ENCODE measurements around the gene SMIM35.

The SMIM35 gene

GRCh38 chr11:118021146-118021545 is 65.6 kb downstream of the SMIM35 start:
- H3K4ac ChIP-seq (ENCODE audit: low read depth, low read length), result no peak overlapping the region
- no peak overlapping the region for H3K23ac ChIP-seq (ENCODE audit: low read length)
- 100% methylated on average over 1 of the region's 1 CpG for WGBS (ENCODE audit: extremely low coverage, insufficient coverage, low lambda C conversion rate)
- no peaks in the 10 kb centered on the region for H3K79me1 ChIP-seq (ENCODE audit: low read length)
- H3K79me2 ChIP-seq (ENCODE audit: control insufficient read depth, insufficient read depth, low read length), result no peaks in the 10 kb centered on the region
- no peak overlapping the region for H3K27ac ChIP-seq (ENCODE audit: low read depth, low read length)
- H4K8ac ChIP-seq (ENCODE audit: low read depth, low read length), result no peak overlapping the region
- no peak overlapping the region for H2AK5ac ChIP-seq (ENCODE audit: low read length)
- DNase-seq, result no peak
- no peak overlapping the region for H2BK15ac ChIP-seq (replicated peaks; ENCODE audit: low read depth)
- H2BK120ac ChIP-seq (ENCODE audit: low read depth, low read length), result no peak overlapping the region
- no peak overlapping the region for H3K4me3 ChIP-seq (ENCODE audit: low read length)
- H3K4me2 ChIP-seq (ENCODE audit: low read length), result no peak overlapping the region
- no peak overlapping the region for H4K5ac ChIP-seq (ENCODE audit: low read length)
- no peaks in the 10 kb centered on the region for H3K36me3 ChIP-seq (ENCODE audit: control insufficient read depth, insufficient read depth, low read length)
- no peak overlapping the region for H3K56ac ChIP-seq (ENCODE audit: low read length)
- no peak overlapping the region for H3K18ac ChIP-seq (ENCODE audit: low read length)
- H2BK5ac ChIP-seq (ENCODE audit: low read length), result no peak overlapping the region
- H3K4me1 ChIP-seq (ENCODE audit: control insufficient read depth, low read depth, low read length), result no peaks in the 10 kb centered on the region
- no peak overlapping the region for H3K9ac ChIP-seq (ENCODE audit: low read length)
- H3K27me3 ChIP-seq (ENCODE audit: insufficient read depth, low read length, poor library complexity), result no peaks in the 10 kb centered on the region

- H3K36me3 ChIP-seq (ENCODE audit: control insufficient read depth, insufficient read depth, low read length), result no peaks in the 10 kb centered on the region
- no peak overlapping the region for H3K27ac ChIP-seq (ENCODE audit: low read depth, low read length)
- no peak overlapping the region for H3K4ac ChIP-seq (ENCODE audit: low read depth, low read length)
- no peaks in the 10 kb centered on the region for H3K79me1 ChIP-seq (ENCODE audit: low read length)
- H4K8ac ChIP-seq (ENCODE audit: low read depth, low read length), result no peak overlapping the region
- no peak overlapping the region for H2BK5ac ChIP-seq (ENCODE audit: low read length)
- H3K23ac ChIP-seq (ENCODE audit: low read length), result no peak overlapping the region
- no peaks in the 10 kb centered on the region for H3K79me2 ChIP-seq (ENCODE audit: control insufficient read depth, insufficient read depth, low read length)
- no peaks in the 10 kb centered on the region for H3K27me3 ChIP-seq (ENCODE audit: insufficient read depth, low read length, poor library complexity)
- H3K4me2 ChIP-seq (ENCODE audit: low read length), result no peak overlapping the region
- H3K4me1 ChIP-seq (ENCODE audit: control insufficient read depth, low read depth, low read length), result no peaks in the 10 kb centered on the region
- no peak overlapping the region for H3K4me3 ChIP-seq (ENCODE audit: low read length)
- no peak overlapping the region for H3K56ac ChIP-seq (ENCODE audit: low read length)
- H3K18ac ChIP-seq (ENCODE audit: low read length), result no peak overlapping the region
- no peak overlapping the region for H2AK5ac ChIP-seq (ENCODE audit: low read length)
- H2BK15ac ChIP-seq (replicated peaks; ENCODE audit: low read depth), result no peak overlapping the region
- no CpG with 5 or more reads among the region's 2 CpGs for WGBS (ENCODE audit: extremely low coverage, insufficient coverage, low lambda C conversion rate)
- no peak overlapping the region for H3K9ac ChIP-seq (ENCODE audit: low read length)
- no peak overlapping the region for H4K5ac ChIP-seq (ENCODE audit: low read length)
- H2BK120ac ChIP-seq (ENCODE audit: low read depth, low read length), result no peak overlapping the region
- no peak for DNase-seq
Observed at GRCh38 chr11:118018401-118018800, 68.4 kb downstream of the SMIM35 start.

GRCh38 chr11:118017631-118018315 is 69.0 kb downstream of the SMIM35 start:
- no peaks in the 10 kb centered on the region for H3K79me1 ChIP-seq (ENCODE audit: low read length)
- H4K5ac ChIP-seq (ENCODE audit: low read length), result no peak overlapping the region
- no peak overlapping the region for H3K23ac ChIP-seq (ENCODE audit: low read length)
- no peak overlapping the region for H3K56ac ChIP-seq (ENCODE audit: low read length)
- no peak overlapping the region for H3K9ac ChIP-seq (ENCODE audit: low read length)
- H2BK5ac ChIP-seq (ENCODE audit: low read length), result no peak overlapping the region
- no peak overlapping the region for H2BK15ac ChIP-seq (replicated peaks; ENCODE audit: low read depth)
- H3K18ac ChIP-seq (ENCODE audit: low read length), result no peak overlapping the region
- no peaks in the 10 kb centered on the region for H3K27me3 ChIP-seq (ENCODE audit: insufficient read depth, low read length, poor library complexity)
- no peak overlapping the region for H4K8ac ChIP-seq (ENCODE audit: low read depth, low read length)
- no peaks in the 10 kb centered on the region for H3K79me2 ChIP-seq (ENCODE audit: control insufficient read depth, insufficient read depth, low read length)
- no peaks in the 10 kb centered on the region for H3K36me3 ChIP-seq (ENCODE audit: control insufficient read depth, insufficient read depth, low read length)
- H2AK5ac ChIP-seq (ENCODE audit: low read length), result no peak overlapping the region
- DNase-seq, result no peak
- H3K4me3 ChIP-seq (ENCODE audit: low read length), result no peak overlapping the region
- no peaks in the 10 kb centered on the region for H3K4me1 ChIP-seq (ENCODE audit: control insufficient read depth, low read depth, low read length)
- no peak overlapping the region for H2BK120ac ChIP-seq (ENCODE audit: low read depth, low read length)
- no CpG with 5 or more reads among the region's 4 CpGs for WGBS (ENCODE audit: extremely low coverage, insufficient coverage, low lambda C conversion rate)
- no peak overlapping the region for H3K27ac ChIP-seq (ENCODE audit: low read depth, low read length)
- no peak overlapping the region for H3K4me2 ChIP-seq (ENCODE audit: low read length)
- H3K4ac ChIP-seq (ENCODE audit: low read depth, low read length), result no peak overlapping the region

- no peaks in the 10 kb centered on the region for H3K4me1 ChIP-seq (ENCODE audit: control insufficient read depth, low read depth, low read length)
- H3K4ac ChIP-seq (ENCODE audit: low read depth, low read length), result no peak overlapping the region
- no peak overlapping the region for H3K56ac ChIP-seq (ENCODE audit: low read length)
- H2BK5ac ChIP-seq (ENCODE audit: low read length), result no peak overlapping the region
- H3K23ac ChIP-seq (ENCODE audit: low read length), result no peak overlapping the region
- H3K36me3 ChIP-seq (ENCODE audit: control insufficient read depth, insufficient read depth, low read length), result no peaks in the 10 kb centered on the region
- H3K79me2 ChIP-seq (ENCODE audit: control insufficient read depth, insufficient read depth, low read length), result no peaks in the 10 kb centered on the region
- DNase-seq, result no peak
- H3K9ac ChIP-seq (ENCODE audit: low read length), result no peak overlapping the region
- no peak overlapping the region for H4K5ac ChIP-seq (ENCODE audit: low read length)
- H4K8ac ChIP-seq (ENCODE audit: low read depth, low read length), result no peak overlapping the region
- no peak overlapping the region for H2AK5ac ChIP-seq (ENCODE audit: low read length)
- H3K4me3 ChIP-seq (ENCODE audit: low read length), result no peak overlapping the region
- H3K27ac ChIP-seq (ENCODE audit: low read depth, low read length), result no peak overlapping the region
- H3K18ac ChIP-seq (ENCODE audit: low read length), result no peak overlapping the region
- no peaks in the 10 kb centered on the region for H3K79me1 ChIP-seq (ENCODE audit: low read length)
- no peak overlapping the region for H2BK15ac ChIP-seq (replicated peaks; ENCODE audit: low read depth)
- WGBS (ENCODE audit: extremely low coverage, insufficient coverage, low lambda C conversion rate), result no CpG with 5 or more reads among the region's 3 CpGs
- no peak overlapping the region for H2BK120ac ChIP-seq (ENCODE audit: low read depth, low read length)
- H3K4me2 ChIP-seq (ENCODE audit: low read length), result no peak overlapping the region
- no peaks in the 10 kb centered on the region for H3K27me3 ChIP-seq (ENCODE audit: insufficient read depth, low read length, poor library complexity)
Observed at GRCh38 chr11:118017111-118017510, 69.7 kb downstream of the SMIM35 start.

- Histone ChIP-seq H4K8ac (ENCODE audit: low read depth, low read length) (no peak overlapping the region), H3K4me1 (ENCODE audit: control insufficient read depth, low read depth, low read length) (no peaks in the 10 kb centered on the region), H3K27ac (ENCODE audit: low read depth, low read length) (no peak overlapping the region), H3K4ac (ENCODE audit: low read depth, low read length) (no peak overlapping the region), H3K23ac (ENCODE audit: low read length) (no peak overlapping the region), H3K79me1 (ENCODE audit: low read length) (no peaks in the 10 kb centered on the region), H3K79me2 (ENCODE audit: control insufficient read depth, insufficient read depth, low read length) (no peaks in the 10 kb centered on the region), H3K36me3 (ENCODE audit: control insufficient read depth, insufficient read depth, low read length) (no peaks in the 10 kb centered on the region), H3K18ac (ENCODE audit: low read length) (no peak overlapping the region), H3K9ac (ENCODE audit: low read length) (no peak overlapping the region), H3K27me3 (ENCODE audit: insufficient read depth, low read length, poor library complexity) (no peaks in the 10 kb centered on the region), H3K4me2 (ENCODE audit: low read length) (no peak overlapping the region), H2BK5ac (ENCODE audit: low read length) (no peak overlapping the region), H2BK120ac (ENCODE audit: low read depth, low read length) (no peak overlapping the region), H4K5ac (ENCODE audit: low read length) (no peak overlapping the region), H2AK5ac (ENCODE audit: low read length) (no peak overlapping the region), H3K56ac (ENCODE audit: low read length) (no peak overlapping the region), H2BK15ac (replicated peaks; ENCODE audit: low read depth) (no peak overlapping the region), H3K4me3 (ENCODE audit: low read length) (no peak overlapping the region)
- no peak for DNase-seq
- no CpG with 5 or more reads among the region's 4 CpGs for WGBS (ENCODE audit: extremely low coverage, insufficient coverage, low lambda C conversion rate)
Observed at GRCh38 chr11:118016104-118016503, 70.7 kb downstream of the SMIM35 start.

- H2BK120ac ChIP-seq (ENCODE audit: low read depth, low read length), result no peak overlapping the region
- no peak overlapping the region for H3K4ac ChIP-seq (ENCODE audit: low read depth, low read length)
- H3K36me3 ChIP-seq (ENCODE audit: control insufficient read depth, insufficient read depth, low read length), result no peaks in the 10 kb centered on the region
- no peak overlapping the region for H2BK15ac ChIP-seq (replicated peaks; ENCODE audit: low read depth)
- no peak overlapping the region for H3K18ac ChIP-seq (ENCODE audit: low read length)
- H2AK5ac ChIP-seq (ENCODE audit: low read length), result no peak overlapping the region
- no peak overlapping the region for H3K56ac ChIP-seq (ENCODE audit: low read length)
- H3K27me3 ChIP-seq (ENCODE audit: insufficient read depth, low read length, poor library complexity), result no peaks in the 10 kb centered on the region
- no peak overlapping the region for H3K23ac ChIP-seq (ENCODE audit: low read length)
- H2BK5ac ChIP-seq (ENCODE audit: low read length), result no peak overlapping the region
- WGBS (ENCODE audit: extremely low coverage, insufficient coverage, low lambda C conversion rate), result no CpG with 5 or more reads among the region's 11 CpGs
- H3K4me3 ChIP-seq (ENCODE audit: low read length), result no peak overlapping the region
- no peaks in the 10 kb centered on the region for H3K79me1 ChIP-seq (ENCODE audit: low read length)
- no peak overlapping the region for H3K9ac ChIP-seq (ENCODE audit: low read length)
- no peak overlapping the region for H3K4me2 ChIP-seq (ENCODE audit: low read length)
- no peak overlapping the region for H3K27ac ChIP-seq (ENCODE audit: low read depth, low read length)
- no peak overlapping the region for H4K5ac ChIP-seq (ENCODE audit: low read length)
- H3K4me1 ChIP-seq (ENCODE audit: control insufficient read depth, low read depth, low read length), result no peaks in the 10 kb centered on the region
- no peak overlapping the region for H4K8ac ChIP-seq (ENCODE audit: low read depth, low read length)
- DNase-seq, result no peak
- H3K79me2 ChIP-seq (ENCODE audit: control insufficient read depth, insufficient read depth, low read length), result no peaks in the 10 kb centered on the region
Observed at GRCh38 chr11:118015385-118015841, 71.3 kb downstream of the SMIM35 start.

Data from mesendoderm (in vitro differentiated cells).